Karpas-422 (cell line): ENCODE data around the gene MORN3. TPM values are rescaled to one million over a fixed set of nuclear protein-coding genes. Genes with fewer than 3 reads are reported as not detected.
"Not testable (repeated sequence)": the region's sequence is repeated elsewhere in the genome, so short reads cannot be mapped to it uniquely, and the experiment has no call there.

Experiments used
- DNase-seq: peaks from one replicate; pipeline ENCODE4 v3.0.0-alpha.2; 2015
- H2AFZ ChIP-seq: fragments of 200-600 bp; sonication (generic); 2 replicates; pipeline ENCODE4 v1.6.1; 2014; ENCODE audit warnings: antibody characterized with exemption, low read length, mixed read lengths
- H3K27ac ChIP-seq: fragments of 200-600 bp; sonication (generic); 2 replicates; pipeline ENCODE4 v1.5.1; 2014; ENCODE audit warnings: mild to moderate bottlenecking, low read length, moderate library complexity
- H3K27me3 ChIP-seq: fragments of 200-600 bp; sonication (generic); 2 replicates; pipeline ENCODE4 v1.6.1; 2014; ENCODE audit warnings: low read length, mixed read lengths
- H3K36me3 ChIP-seq: fragments of 200-600 bp; sonication (generic); 2 replicates; pipeline ENCODE4 v1.6.1; 2014; ENCODE audit warnings: low read length, mixed read lengths; ENCODE audit not compliant: insufficient read depth
- H3K4me1 ChIP-seq: fragments of 200-600 bp; sonication (generic); 2 replicates; pipeline ENCODE4 v1.6.1; 2014; ENCODE audit warnings: mild to moderate bottlenecking, low read length, mixed read lengths
- H3K4me2 ChIP-seq: fragments of 200-600 bp; sonication (generic); 2 replicates; pipeline ENCODE4 v1.6.1; 2014; ENCODE audit warnings: low read length, low read depth, mild to moderate bottlenecking; ENCODE audit not compliant: poor library complexity, severe bottlenecking
- H3K4me3 ChIP-seq: fragments of 200-600 bp; sonication (generic); 2 replicates; pipeline ENCODE4 v1.5.1; 2014; ENCODE audit warnings: mild to moderate bottlenecking, antibody characterized with exemption, low read length, mixed read lengths
- H3K79me2 ChIP-seq: fragments of 200-600 bp; sonication (generic); 2 replicates; pipeline ENCODE4 v1.6.1; 2014; ENCODE audit warnings: mild to moderate bottlenecking, low read length, mixed read lengths
- H3K9ac ChIP-seq: fragments of 200-600 bp; sonication (generic); 2 replicates; pipeline ENCODE4 v1.6.0; 2014; ENCODE audit warnings: low read length
- H3K9me2 ChIP-seq: fragments of 200-600 bp; sonication (generic), shearing (Covaris generic); replicated peaks from 2 replicates; pipeline ENCODE4 v1.6.0; 2014; ENCODE audit warnings: mild to moderate bottlenecking, low read length, moderate library complexity; ENCODE audit not compliant: insufficient read depth
- H3K9me3 ChIP-seq: fragments of 300-700, 200-600 bp; sonication (generic); 2 replicates; pipeline ENCODE4 v1.6.1; 2014; ENCODE audit warnings: low read length, mixed read lengths
- H4K20me1 ChIP-seq: fragments of 200-600 bp; sonication (generic); 2 replicates; pipeline ENCODE4 v1.6.1; 2014; ENCODE audit warnings: mild to moderate bottlenecking, antibody characterized with exemption, low read length, low read depth; ENCODE audit not compliant: insufficient read depth
- total RNA-seq: library from RNA; depleted of rRNA; stranded (reverse); fragments of >200 nt; shearing (Covaris generic); gene quantifications from 2 replicates; pipeline ENCODE4 v1.2.3, GENCODE V29; 2014; ENCODE audit warnings: low replicate concordance

The MORN3 gene
- total RNA-seq, 1 experiment from 2014 or later = 1.6 TPM

DNA sequence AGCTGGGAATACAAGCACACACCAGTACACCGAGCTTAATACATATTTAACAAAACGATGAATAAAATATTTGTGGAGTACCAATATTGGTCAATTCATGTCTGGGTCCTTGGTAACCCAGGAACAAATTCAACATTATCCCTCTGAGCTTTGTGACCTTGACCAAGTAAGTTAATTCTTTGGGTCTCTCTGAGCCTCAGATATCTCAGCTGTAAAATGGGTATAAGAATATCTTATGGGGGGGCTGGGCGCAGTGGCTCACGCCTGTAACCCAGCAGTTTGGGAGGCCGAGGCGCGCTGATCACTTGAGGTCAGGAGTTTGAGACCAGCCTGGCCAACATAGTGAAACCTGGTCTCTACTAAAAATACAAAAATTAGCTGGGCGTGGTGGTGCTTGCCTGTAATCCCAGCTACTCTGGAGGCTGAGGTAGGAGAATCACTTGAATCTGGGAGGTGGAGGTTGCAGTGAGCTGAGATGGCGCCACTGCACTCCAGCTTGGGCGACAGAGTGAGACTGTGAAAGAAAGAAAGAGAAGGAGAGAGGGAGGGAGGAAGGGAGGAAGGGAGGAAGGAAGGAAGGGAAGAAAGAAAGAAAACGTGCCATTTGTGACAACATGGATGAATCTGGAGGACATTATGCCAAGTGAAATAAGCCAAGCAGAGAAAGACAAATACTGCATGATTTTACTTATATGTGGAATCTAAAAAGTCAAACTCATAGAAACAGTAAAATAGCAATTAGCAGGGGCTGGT is 7.9 kb downstream of the MORN3 start:
- not testable (repeated sequence) for H3K9me3 ChIP-seq, H2AFZ ChIP-seq, H3K9ac ChIP-seq, H4K20me1 ChIP-seq, H3K4me3 ChIP-seq, H3K27me3 ChIP-seq, H3K4me2 ChIP-seq, H3K9me2 ChIP-seq, DNase-seq, H3K36me3 ChIP-seq, H3K27ac ChIP-seq
- Histone ChIP-seq H3K79me2 (peaks cover 13% of the 10 kb centered on the region), H3K4me1 (peaks cover 11% of the 10 kb centered on the region)

DNA sequence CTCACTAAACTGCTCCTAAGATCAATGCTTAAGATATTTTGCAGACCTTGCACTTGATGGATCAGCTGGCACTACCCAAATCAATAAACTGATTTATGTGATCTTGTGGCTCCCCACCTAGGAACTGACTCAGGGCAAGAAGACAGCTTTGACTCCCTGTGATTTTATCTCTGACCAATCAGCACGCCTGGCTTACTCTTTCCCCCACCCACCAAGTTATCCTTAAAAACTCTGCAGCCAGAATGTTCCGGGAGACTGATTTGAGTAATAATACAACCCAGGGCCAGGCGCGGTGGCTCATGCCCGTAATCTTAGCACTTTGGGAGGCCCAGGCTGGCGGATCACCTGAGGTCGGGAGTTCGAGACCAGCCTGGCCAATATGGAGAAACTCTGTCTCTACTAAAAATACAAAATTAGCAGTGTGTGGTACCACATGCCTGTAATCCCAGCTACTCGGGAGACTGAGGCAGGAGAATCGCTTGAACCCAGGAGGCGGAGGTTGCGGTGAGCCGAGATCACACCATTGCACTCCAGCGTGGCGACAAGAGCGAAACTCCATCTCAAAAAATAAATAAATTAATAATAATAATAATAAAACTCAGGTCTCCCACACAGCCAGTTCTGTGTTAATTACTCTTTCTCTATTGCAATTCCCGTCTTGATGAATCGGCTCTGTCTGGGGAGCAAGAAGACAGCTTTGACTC is 12.0 kb downstream of the MORN3 start:
- DNase-seq = no peak
- no peak overlapping the region for H3K9ac ChIP-seq
- H2AFZ ChIP-seq = no peak overlapping the region
- H3K4me2 ChIP-seq = no peak overlapping the region
- H4K20me1 ChIP-seq = no peaks in the 10 kb centered on the region
- H3K36me3 ChIP-seq = no peaks in the 10 kb centered on the region
- no peaks in the 10 kb centered on the region for H3K9me2 ChIP-seq
- no peak overlapping the region for H3K4me3 ChIP-seq
- H3K27me3 ChIP-seq = no peaks in the 10 kb centered on the region
- no peaks in the 10 kb centered on the region for H3K4me1 ChIP-seq
- H3K9me3 ChIP-seq = no peaks in the 10 kb centered on the region
- no peaks in the 10 kb centered on the region for H3K79me2 ChIP-seq
- H3K27ac ChIP-seq = no peak overlapping the region

DNA sequence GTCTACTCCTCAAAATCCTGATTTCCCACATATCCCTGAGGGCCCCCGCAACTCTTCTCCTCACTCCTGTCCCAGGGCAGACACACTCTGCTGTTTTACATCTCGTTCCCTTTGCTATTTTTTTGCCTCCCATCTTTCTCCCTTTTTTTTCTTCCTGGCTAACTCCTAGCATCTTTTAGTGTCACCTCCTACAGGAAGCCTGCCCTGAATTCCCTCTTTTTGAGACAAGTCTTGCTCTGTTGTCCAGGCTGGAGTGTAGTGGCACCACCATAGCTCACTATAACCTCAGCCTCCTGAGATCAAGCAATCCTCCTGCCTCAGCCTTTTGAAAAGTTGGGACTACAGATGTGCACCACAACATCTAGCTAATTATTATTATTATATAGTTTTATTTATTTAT is 13.3 kb downstream of the MORN3 start:
- Histone ChIP-seq H2AFZ (no peak overlapping the region), H3K36me3 (no peaks in the 10 kb centered on the region), H3K4me3 (no peak overlapping the region), H3K4me2 (no peak overlapping the region), H3K9me2 (no peaks in the 10 kb centered on the region), H3K79me2 (no peaks in the 10 kb centered on the region), H3K27me3 (no peaks in the 10 kb centered on the region), H3K27ac (no peak overlapping the region), H3K9ac (no peak overlapping the region), H3K4me1 (no peaks in the 10 kb centered on the region), H4K20me1 (no peaks in the 10 kb centered on the region), H3K9me3 (no peaks in the 10 kb centered on the region)
- DNase-seq = no peak

GRCh38 chr12:121653999-121654398 is 15.5 kb downstream of the MORN3 start:
- no peak for DNase-seq
- Histone ChIP-seq H2AFZ (no peak overlapping the region), H3K9me2 (no peaks in the 10 kb centered on the region), H3K4me1 (no peaks in the 10 kb centered on the region), H3K4me3 (no peak overlapping the region), H3K36me3 (no peaks in the 10 kb centered on the region), H4K20me1 (no peaks in the 10 kb centered on the region), H3K79me2 (no peaks in the 10 kb centered on the region), H3K9ac (no peak overlapping the region), H3K4me2 (no peak overlapping the region), H3K9me3 (no peaks in the 10 kb centered on the region), H3K27ac (no peak overlapping the region), H3K27me3 (no peaks in the 10 kb centered on the region)

GRCh38 chr12:121652767-121653497 is 16.5 kb downstream of the MORN3 start:
- Histone ChIP-seq H3K9me2 (no peaks in the 10 kb centered on the region), H2AFZ (no peak overlapping the region), H3K4me3 (no peak overlapping the region), H4K20me1 (no peaks in the 10 kb centered on the region), H3K27ac (no peak overlapping the region), H3K36me3 (no peaks in the 10 kb centered on the region), H3K4me1 (no peaks in the 10 kb centered on the region), H3K9me3 (no peaks in the 10 kb centered on the region), H3K4me2 (no peak overlapping the region), H3K79me2 (no peaks in the 10 kb centered on the region), H3K9ac (no peak overlapping the region), H3K27me3 (no peaks in the 10 kb centered on the region)
- DNase-seq = no peak

DNA sequence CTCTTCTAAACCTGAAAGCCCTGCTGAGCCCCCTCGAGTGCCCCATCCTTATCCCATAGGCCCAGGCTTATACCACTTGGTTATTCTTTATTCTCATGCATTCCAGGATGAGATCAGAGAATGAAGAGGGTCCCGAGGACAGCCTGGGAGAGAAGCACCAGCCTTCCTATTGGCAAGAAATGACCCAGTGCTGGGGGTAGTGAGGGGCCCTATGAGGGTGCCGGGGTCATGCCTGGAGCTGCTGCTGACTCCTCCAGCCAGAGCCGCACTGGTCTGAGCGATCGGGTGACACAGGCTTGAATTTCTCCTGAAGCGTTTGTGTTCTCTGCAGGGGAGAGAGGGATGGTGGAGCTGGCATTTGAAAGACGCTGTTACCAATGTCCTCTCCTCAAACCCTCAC is 18.1 kb downstream of the MORN3 start:
- H3K27ac ChIP-seq = no peak overlapping the region
- no peaks in the 10 kb centered on the region for H3K4me1 ChIP-seq
- no peak overlapping the region for H3K4me3 ChIP-seq
- DNase-seq = no peak
- no peaks in the 10 kb centered on the region for H3K36me3 ChIP-seq
- no peak overlapping the region for H2AFZ ChIP-seq
- H3K79me2 ChIP-seq = no peaks in the 10 kb centered on the region
- no peaks in the 10 kb centered on the region for H4K20me1 ChIP-seq
- H3K9ac ChIP-seq = no peak overlapping the region
- H3K9me2 ChIP-seq = no peaks in the 10 kb centered on the region
- H3K9me3 ChIP-seq = no peaks in the 10 kb centered on the region
- H3K27me3 ChIP-seq = no peaks in the 10 kb centered on the region
- H3K4me2 ChIP-seq = no peak overlapping the region

GRCh38 chr12:121649819-121650353 is 19.6 kb downstream of the MORN3 start:
- no peaks in the 10 kb centered on the region for H4K20me1 ChIP-seq
- no peaks in the 10 kb centered on the region for H3K36me3 ChIP-seq
- H3K9me3 ChIP-seq = no peaks in the 10 kb centered on the region
- no peak overlapping the region for H3K9ac ChIP-seq
- H3K27me3 ChIP-seq = no peaks in the 10 kb centered on the region
- H3K79me2 ChIP-seq = no peaks in the 10 kb centered on the region
- H3K9me2 ChIP-seq = no peaks in the 10 kb centered on the region
- no peak overlapping the region for H3K4me2 ChIP-seq
- H2AFZ ChIP-seq = no peak overlapping the region
- no peak overlapping the region for H3K4me3 ChIP-seq
- no peaks in the 10 kb centered on the region for H3K4me1 ChIP-seq
- no peak overlapping the region for H3K27ac ChIP-seq
- no peak for DNase-seq

GRCh38 chr12:121649322-121649721 is 20.1 kb downstream of the MORN3 start:
- Histone ChIP-seq H3K27ac (no peak overlapping the region), H3K4me3 (no peak overlapping the region), H3K27me3 (no peaks in the 10 kb centered on the region), H3K79me2 (no peaks in the 10 kb centered on the region), H3K36me3 (no peaks in the 10 kb centered on the region), H3K9ac (no peak overlapping the region), H3K9me3 (no peaks in the 10 kb centered on the region), H3K4me1 (no peaks in the 10 kb centered on the region), H3K4me2 (no peak overlapping the region), H3K9me2 (no peaks in the 10 kb centered on the region), H4K20me1 (no peaks in the 10 kb centered on the region), H2AFZ (no peak overlapping the region)
- no peak for DNase-seq
